Fibroblast of lung (primary cell): Measurements from ENCODE around the gene RPL34.

Experiments used
- CTCF ChIP-seq, 2 donors: IDR thresholded peaks in 1 of 2; conservative IDR thresholded peaks in 1 of 2; 1 replicate in 1 of 2; 2 replicates in 1 of 2; pipeline ENCODE4 v1.5.1; 2011 to 2012; ENCODE audit warnings: low read length in 2 of 2, control low read depth in 1 of 2, inconsistent platforms in 1 of 2, low read depth in 1 of 2, mild to moderate bottlenecking in 1 of 2
- EZH2 ChIP-seq: IDR thresholded peaks from 2 replicates; pipeline ENCODE4 v1.5.1; 2012; ENCODE audit warnings: low read length, control low read depth, mild to moderate bottlenecking; ENCODE audit errors: missing control alignments

- TF ChIP-seq CTCF (conservative IDR thresholded peaks at IDR 0.05 in 1 of 2, IDR thresholded peaks at IDR 0.05 in 1 of 2; ENCODE audit: low read depth in 1 of 2, low read length in 2 of 2) (no peak), EZH2 (no peak)
Observed at GRCh38 chr4:108628411-108628810, 8.0 kb downstream of the RPL34 start.
